Stomach (tissue), 4 donors: ENCODE measurements around the gene NEAT1.

Source experiments
- EP300 ChIP-seq: sonication (generic); formaldehyde crosslinking; IDR thresholded peaks from one replicate; pipeline ENCODE4 v1.6.1; 2017; ENCODE audit warnings: antibody characterized with exemption
- POLR2A ChIP-seq, 4 donors: fragments of 450-650 bp; IDR thresholded peaks; one replicate each; pipeline ENCODE4 v1.6.1; 2016; ENCODE audit warnings: antibody characterized with exemption in 4 of 4, control low read depth in 2 of 4, mild to moderate bottlenecking in 1 of 4, moderate library complexity in 1 of 4
- TF ChIP-seq, protein P1 (sequence below), 7 experiments: fragments of 450-650 bp in 4 of 7; fragments of 200-600 bp in 3 of 7; sonication (generic) in 3 of 7; IDR thresholded peaks; one replicate each; pipeline ENCODE4 v1.5.1; 2016 to 2019; ENCODE audit warnings: antibody characterized with exemption in 7 of 7, control low read depth in 2 of 7, mild to moderate bottlenecking in 1 of 7

- no peak for TF ChIP-seq POLR2A (IDR thresholded peaks at IDR 0.05)
- no peak for TF ChIP-seq EP300
- TF ChIP-seq, protein P1, sequence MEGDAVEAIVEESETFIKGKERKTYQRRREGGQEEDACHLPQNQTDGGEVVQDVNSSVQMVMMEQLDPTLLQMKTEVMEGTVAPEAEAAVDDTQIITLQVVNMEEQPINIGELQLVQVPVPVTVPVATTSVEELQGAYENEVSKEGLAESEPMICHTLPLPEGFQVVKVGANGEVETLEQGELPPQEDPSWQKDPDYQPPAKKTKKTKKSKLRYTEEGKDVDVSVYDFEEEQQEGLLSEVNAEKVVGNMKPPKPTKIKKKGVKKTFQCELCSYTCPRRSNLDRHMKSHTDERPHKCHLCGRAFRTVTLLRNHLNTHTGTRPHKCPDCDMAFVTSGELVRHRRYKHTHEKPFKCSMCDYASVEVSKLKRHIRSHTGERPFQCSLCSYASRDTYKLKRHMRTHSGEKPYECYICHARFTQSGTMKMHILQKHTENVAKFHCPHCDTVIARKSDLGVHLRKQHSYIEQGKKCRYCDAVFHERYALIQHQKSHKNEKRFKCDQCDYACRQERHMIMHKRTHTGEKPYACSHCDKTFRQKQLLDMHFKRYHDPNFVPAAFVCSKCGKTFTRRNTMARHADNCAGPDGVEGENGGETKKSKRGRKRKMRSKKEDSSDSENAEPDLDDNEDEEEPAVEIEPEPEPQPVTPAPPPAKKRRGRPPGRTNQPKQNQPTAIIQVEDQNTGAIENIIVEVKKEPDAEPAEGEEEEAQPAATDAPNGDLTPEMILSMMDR (IDR thresholded peaks at IDR 0.05) = no peak
Measured at GRCh38 chr11:65377036-65377435, 45.6 kb upstream of the NEAT1 start.
